GM10266 (cell line): Measurements from ENCODE around the gene CASP10.
A peak's percentile ranks its signal among the peaks of the same experiment; 100 is the strongest.

Source experiments
- DNase-seq: peaks from one replicate; pipeline ENCODE4 v3.0.0; 2012; ENCODE audit errors: extremely low spot score
- CTCF ChIP-seq: IDR thresholded peaks from 2 replicates; pipeline ENCODE4 v1.5.1; 2012; ENCODE audit warnings: mild to moderate bottlenecking, low read depth; ENCODE audit not compliant: control insufficient read depth, insufficient read depth; ENCODE audit errors: missing control alignments

CASP10 gene

GRCh38 chr2:201188449-201188848 lies 5.5 kb downstream of the CASP10 start:
- no peak for DNase-seq
- TF ChIP-seq CTCF, result no peak

GRCh38 chr2:201191132-201191875 lies 8.4 kb downstream of the CASP10 start:
- TF ChIP-seq CTCF, result no peak
- no peak for DNase-seq

GRCh38 chr2:201194097-201194496 lies 11.2 kb downstream of the CASP10 start:
- peak; percentile 63 for DNase-seq
- no peak for TF ChIP-seq CTCF

- DNase-seq, result no peak
These were observed 12.4 kb downstream of the CASP10 start for GRCh38 chr2:201195331-201195730.

GRCh38 chr2:201196003-201196402 lies 13.1 kb downstream of the CASP10 start:
- TF ChIP-seq CTCF, result no peak

More at GRCh38 chr2:201195331-201195730, 12.4 kb downstream of the CASP10 start:
- no peak for TF ChIP-seq CTCF

GRCh38 chr2:201196803-201197202 lies 13.9 kb downstream of the CASP10 start:
- DNase-seq, result no peak
- no peak for TF ChIP-seq CTCF

More at GRCh38 chr2:201196003-201196402, 13.1 kb downstream of the CASP10 start:
- DNase-seq, result no peak

GRCh38 chr2:201197781-201198180 lies 14.8 kb downstream of the CASP10 start:
- TF ChIP-seq CTCF, result no peak
- no peak for DNase-seq
